ENCODE measurements around the gene IYD.

The IYD gene

DNA sequence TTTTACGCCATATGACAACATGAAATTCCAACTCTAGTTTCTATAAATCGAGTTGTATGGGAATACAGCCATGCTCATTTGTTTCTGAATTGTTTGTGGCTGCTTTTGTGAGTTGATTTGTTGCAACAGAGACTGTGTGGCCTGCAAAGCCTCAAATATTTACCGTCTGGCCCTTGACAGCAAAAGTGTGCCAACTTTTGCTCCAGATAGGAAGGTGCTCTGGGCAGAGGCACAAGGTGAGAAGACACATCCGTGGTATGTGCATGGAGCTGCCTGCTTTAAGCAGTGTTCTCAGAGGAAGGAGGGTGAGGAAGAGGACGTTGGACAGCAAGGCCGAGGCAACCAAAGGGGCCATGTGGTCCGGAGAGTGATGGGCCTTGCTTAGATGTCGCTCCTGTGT lies 57.4 kb downstream of the IYD start:
- Histone ChIP-seq H3K79me2 (ENCODE audit: insufficient read depth, low read length) (no peaks in the 10 kb centered on the region), H3K9me3 (ENCODE audit: insufficient read depth, low read depth, low read length) (0 out of 2 replicates have a peak, but pooled peaks cover 6% of the 10 kb centered on the region), H3K36me3 (ENCODE audit: insufficient read depth, low read length) (no peaks in the 10 kb centered on the region), H3K4me3 (ENCODE audit: low read length, poor library complexity, severe bottlenecking) (no peak overlapping the region), H3K9me2 (replicated peaks; ENCODE audit: low read depth, low read length) (no peaks in the 10 kb centered on the region), H3K4me2 (ENCODE audit: low read depth, low read length, poor library complexity, severe bottlenecking) (no peak overlapping the region), H3K4me1 (ENCODE audit: insufficient read depth, low read length, poor library complexity, severe bottlenecking) (no peaks in the 10 kb centered on the region), H3K9ac (ENCODE audit: low read depth, low read length, poor library complexity, severe bottlenecking) (no peak overlapping the region), H3F3A (ENCODE audit: low read depth) (no peaks in the 10 kb centered on the region), H3K27me3 (ENCODE audit: insufficient read depth, low read length, poor library complexity, severe bottlenecking) (no peaks in the 10 kb centered on the region), H2AFZ (ENCODE audit: low read length) (no peak overlapping the region), H4K20me1 (ENCODE audit: insufficient read depth, low read length, poor library complexity, severe bottlenecking) (no peaks in the 10 kb centered on the region)
- TF ChIP-seq, protein P1, sequence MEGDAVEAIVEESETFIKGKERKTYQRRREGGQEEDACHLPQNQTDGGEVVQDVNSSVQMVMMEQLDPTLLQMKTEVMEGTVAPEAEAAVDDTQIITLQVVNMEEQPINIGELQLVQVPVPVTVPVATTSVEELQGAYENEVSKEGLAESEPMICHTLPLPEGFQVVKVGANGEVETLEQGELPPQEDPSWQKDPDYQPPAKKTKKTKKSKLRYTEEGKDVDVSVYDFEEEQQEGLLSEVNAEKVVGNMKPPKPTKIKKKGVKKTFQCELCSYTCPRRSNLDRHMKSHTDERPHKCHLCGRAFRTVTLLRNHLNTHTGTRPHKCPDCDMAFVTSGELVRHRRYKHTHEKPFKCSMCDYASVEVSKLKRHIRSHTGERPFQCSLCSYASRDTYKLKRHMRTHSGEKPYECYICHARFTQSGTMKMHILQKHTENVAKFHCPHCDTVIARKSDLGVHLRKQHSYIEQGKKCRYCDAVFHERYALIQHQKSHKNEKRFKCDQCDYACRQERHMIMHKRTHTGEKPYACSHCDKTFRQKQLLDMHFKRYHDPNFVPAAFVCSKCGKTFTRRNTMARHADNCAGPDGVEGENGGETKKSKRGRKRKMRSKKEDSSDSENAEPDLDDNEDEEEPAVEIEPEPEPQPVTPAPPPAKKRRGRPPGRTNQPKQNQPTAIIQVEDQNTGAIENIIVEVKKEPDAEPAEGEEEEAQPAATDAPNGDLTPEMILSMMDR (conservative IDR thresholded peaks at IDR 0.05; ENCODE audit: low read length) = no peak
- no peak for TF ChIP-seq EZH2phosphoT487 (IDR thresholded peaks at IDR 0.05; ENCODE audit: borderline replicate concordance)

DNA sequence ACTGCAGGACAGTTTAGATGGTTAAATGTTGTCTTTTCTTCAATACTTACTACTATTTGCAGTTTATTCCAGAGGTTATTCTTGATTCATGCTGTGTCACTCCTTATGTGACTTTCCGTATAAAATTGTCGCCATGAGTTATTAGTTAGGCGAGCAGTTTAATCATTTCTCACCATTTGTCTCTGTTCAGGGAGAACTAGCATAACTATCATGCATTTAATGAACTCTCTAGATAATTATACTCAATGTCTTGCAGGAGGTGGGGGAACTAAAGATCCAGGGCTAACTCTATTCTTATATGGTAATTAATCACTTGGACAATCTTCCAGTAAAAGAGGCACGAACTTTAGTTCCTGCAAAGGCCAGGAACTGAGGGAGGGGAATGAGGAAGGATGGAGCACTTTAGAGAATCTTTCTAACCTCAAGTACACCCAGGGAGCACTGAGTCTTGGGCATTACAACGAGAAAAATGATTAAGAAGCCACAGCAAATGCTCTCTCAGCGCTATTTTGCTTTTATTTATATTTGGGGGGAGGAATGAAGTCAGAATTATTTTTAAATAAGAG lies 58.3 kb downstream of the IYD start:
- Histone ChIP-seq H3K9me3 (ENCODE audit: insufficient read depth, low read depth, low read length) (0 out of 2 replicates have a peak, but pooled peaks cover 6% of the 10 kb centered on the region), H3F3A (ENCODE audit: low read depth) (no peaks in the 10 kb centered on the region), H4K20me1 (ENCODE audit: insufficient read depth, low read length, poor library complexity, severe bottlenecking) (no peaks in the 10 kb centered on the region), H3K79me2 (ENCODE audit: insufficient read depth, low read length) (no peaks in the 10 kb centered on the region), H3K36me3 (ENCODE audit: insufficient read depth, low read length) (no peaks in the 10 kb centered on the region), H3K4me3 (ENCODE audit: low read length, poor library complexity, severe bottlenecking) (no peak overlapping the region), H3K27me3 (ENCODE audit: insufficient read depth, low read length, poor library complexity, severe bottlenecking) (no peaks in the 10 kb centered on the region), H3K9ac (ENCODE audit: low read depth, low read length, poor library complexity, severe bottlenecking) (no peak overlapping the region), H2AFZ (ENCODE audit: low read length) (no peak overlapping the region), H3K9me2 (replicated peaks; ENCODE audit: low read depth, low read length) (no peaks in the 10 kb centered on the region), H3K4me2 (ENCODE audit: low read depth, low read length, poor library complexity, severe bottlenecking) (no peak overlapping the region), H3K4me1 (ENCODE audit: insufficient read depth, low read length, poor library complexity, severe bottlenecking) (no peaks in the 10 kb centered on the region)
- TF ChIP-seq EZH2phosphoT487 (IDR thresholded peaks at IDR 0.05; ENCODE audit: borderline replicate concordance) = no peak
- TF ChIP-seq, protein P1 (conservative IDR thresholded peaks at IDR 0.05; ENCODE audit: low read length) = no peak

DNA sequence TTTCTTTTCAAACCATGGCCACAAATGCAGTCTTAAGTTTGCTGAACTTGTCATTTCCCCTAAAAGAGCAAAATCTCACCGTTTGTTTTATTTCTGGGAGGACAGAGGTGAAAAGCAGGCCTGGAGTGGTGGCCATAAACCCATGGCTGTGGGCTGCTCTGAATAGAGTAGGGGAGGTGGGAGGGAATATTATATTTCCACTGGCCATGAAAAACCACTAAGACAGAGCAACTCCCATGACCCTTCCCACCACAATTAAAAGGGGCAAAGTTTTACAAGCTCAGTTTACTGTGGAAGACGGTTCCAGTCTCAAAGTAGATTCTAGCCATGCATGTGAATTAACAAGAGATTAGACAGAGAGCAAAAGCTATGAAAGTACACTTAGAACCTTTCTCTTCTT lies 59.0 kb downstream of the IYD start:
- no peak overlapping the region for H3K4me2 ChIP-seq (ENCODE audit: low read depth, low read length, poor library complexity, severe bottlenecking)
- no peak overlapping the region for H3K9ac ChIP-seq (ENCODE audit: low read depth, low read length, poor library complexity, severe bottlenecking)
- H2AFZ ChIP-seq (ENCODE audit: low read length) = no peak overlapping the region
- H3K79me2 ChIP-seq (ENCODE audit: insufficient read depth, low read length) = no peaks in the 10 kb centered on the region
- H3K9me2 ChIP-seq (replicated peaks; ENCODE audit: low read depth, low read length) = no peaks in the 10 kb centered on the region
- no peaks in the 10 kb centered on the region for H3F3A ChIP-seq (ENCODE audit: low read depth)
- no peaks in the 10 kb centered on the region for H3K36me3 ChIP-seq (ENCODE audit: insufficient read depth, low read length)
- no peak overlapping the region for H3K4me3 ChIP-seq (ENCODE audit: low read length, poor library complexity, severe bottlenecking)
- H3K9me3 ChIP-seq (ENCODE audit: insufficient read depth, low read depth, low read length) = 0 out of 2 replicates have a peak, but pooled peaks cover 6% of the 10 kb centered on the region
- no peaks in the 10 kb centered on the region for H4K20me1 ChIP-seq (ENCODE audit: insufficient read depth, low read length, poor library complexity, severe bottlenecking)
- no peaks in the 10 kb centered on the region for H3K27me3 ChIP-seq (ENCODE audit: insufficient read depth, low read length, poor library complexity, severe bottlenecking)
- no peak for TF ChIP-seq EZH2phosphoT487 (IDR thresholded peaks at IDR 0.05; ENCODE audit: borderline replicate concordance)
- TF ChIP-seq, protein P1 (conservative IDR thresholded peaks at IDR 0.05; ENCODE audit: low read length) = no peak
- no peaks in the 10 kb centered on the region for H3K4me1 ChIP-seq (ENCODE audit: insufficient read depth, low read length, poor library complexity, severe bottlenecking)

Data from Loucy (cell line).